ENCODE data around the gene GDPD5.

The GDPD5 gene

DNA sequence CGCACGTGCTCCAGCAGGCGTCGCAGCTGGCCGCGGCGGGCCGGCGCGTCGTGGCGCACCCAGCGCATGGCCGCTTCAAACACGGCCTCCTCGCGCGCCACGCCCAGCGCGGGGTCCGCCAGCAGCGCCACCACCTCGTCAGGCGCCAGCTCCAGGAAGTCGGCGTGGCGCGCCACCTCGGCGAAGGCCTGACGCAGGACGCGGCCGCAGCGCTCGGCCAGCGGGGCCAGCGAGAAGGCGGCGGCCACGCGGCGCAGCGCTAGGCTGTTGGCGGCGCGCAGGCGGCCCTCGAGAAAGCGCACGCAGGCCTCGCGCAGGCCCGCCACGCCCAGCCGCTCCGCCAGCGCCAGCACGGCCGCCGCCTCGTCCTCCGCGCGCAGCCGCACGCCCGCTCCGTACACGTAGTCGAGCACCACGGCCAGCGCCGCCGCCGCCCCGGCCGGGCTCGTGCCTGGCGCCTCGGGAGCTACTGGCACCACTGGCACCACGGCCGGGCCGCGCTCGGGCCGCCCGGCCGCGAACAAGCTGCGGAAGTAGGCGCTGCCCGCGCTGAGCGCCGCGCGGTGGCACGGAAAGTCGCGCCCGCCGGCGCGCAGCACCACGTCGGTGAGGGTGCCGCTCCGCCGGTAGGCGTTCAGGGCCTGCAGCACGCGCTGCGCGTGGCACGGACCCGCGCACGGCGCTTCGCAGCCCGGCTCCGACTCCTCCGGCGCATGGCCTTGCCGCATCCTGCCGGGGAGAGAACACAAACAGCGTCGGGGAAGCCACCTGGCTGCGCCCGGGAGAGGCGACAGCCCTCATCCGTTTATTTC is 95.6 kb downstream of the GDPD5 start:
- TF ChIP-seq, protein P1, sequence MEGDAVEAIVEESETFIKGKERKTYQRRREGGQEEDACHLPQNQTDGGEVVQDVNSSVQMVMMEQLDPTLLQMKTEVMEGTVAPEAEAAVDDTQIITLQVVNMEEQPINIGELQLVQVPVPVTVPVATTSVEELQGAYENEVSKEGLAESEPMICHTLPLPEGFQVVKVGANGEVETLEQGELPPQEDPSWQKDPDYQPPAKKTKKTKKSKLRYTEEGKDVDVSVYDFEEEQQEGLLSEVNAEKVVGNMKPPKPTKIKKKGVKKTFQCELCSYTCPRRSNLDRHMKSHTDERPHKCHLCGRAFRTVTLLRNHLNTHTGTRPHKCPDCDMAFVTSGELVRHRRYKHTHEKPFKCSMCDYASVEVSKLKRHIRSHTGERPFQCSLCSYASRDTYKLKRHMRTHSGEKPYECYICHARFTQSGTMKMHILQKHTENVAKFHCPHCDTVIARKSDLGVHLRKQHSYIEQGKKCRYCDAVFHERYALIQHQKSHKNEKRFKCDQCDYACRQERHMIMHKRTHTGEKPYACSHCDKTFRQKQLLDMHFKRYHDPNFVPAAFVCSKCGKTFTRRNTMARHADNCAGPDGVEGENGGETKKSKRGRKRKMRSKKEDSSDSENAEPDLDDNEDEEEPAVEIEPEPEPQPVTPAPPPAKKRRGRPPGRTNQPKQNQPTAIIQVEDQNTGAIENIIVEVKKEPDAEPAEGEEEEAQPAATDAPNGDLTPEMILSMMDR (IDR thresholded peaks at IDR 0.05; ENCODE audit: low read depth, low read length): no peak
- peak overlapping the region; percentile 20; the same call in 1 of the 2 replicates for H3K4me3 ChIP-seq (ENCODE audit: low read depth, low read length)

DNA sequence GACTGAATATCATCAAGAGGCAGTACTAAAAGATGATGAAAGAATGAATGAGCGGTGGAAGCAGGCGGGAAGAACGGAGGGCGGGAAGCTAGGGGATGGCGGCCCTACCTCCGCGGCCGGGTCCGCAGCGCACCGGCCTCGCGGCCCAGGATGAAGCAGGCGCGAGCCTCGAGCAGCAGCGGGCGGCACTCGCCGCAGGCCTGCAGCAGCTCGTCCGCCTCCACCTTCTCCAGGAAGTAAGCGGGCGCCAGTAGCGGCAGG is 96.2 kb downstream of the GDPD5 start:
- H3K4me3 ChIP-seq (ENCODE audit: low read depth, low read length): no peak overlapping the region
- TF ChIP-seq, protein P1 (IDR thresholded peaks at IDR 0.05; ENCODE audit: low read depth, low read length): no peak

DNA sequence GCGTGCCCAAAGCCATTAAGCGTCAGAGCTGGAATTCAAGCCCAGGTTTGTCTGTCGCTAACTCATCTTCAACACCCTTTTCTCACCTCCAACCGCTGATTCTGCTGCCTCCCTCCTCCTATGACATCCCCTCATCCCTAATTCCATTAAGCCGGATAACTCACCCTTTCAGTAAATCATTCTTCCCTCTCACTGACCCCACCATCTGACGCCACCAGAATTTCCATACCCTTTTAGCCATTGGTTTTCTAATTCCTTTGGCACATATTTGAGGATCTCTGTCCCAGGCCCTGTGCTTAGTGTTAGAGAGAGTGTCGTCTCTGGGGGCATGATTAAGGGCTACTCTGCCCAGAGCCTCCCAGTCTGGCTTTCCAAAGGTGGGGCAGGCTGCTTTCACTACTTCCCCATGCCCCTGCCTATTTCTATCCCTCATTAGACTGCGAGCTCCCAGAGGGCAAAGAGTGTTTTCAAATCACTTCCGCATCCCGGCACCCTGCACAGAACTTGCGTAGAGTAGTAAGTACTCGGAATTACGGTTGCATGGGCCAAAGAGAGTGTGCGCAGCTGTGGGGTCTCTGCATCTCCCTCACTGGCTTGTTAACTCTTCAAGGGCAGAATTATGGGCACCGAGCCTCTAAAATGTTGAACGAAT is 96.6 kb downstream of the GDPD5 start:
- TF ChIP-seq, protein P1 (IDR thresholded peaks at IDR 0.05; ENCODE audit: low read depth, low read length): no peak
- no peak overlapping the region for H3K4me3 ChIP-seq (ENCODE audit: low read depth, low read length)

DNA sequence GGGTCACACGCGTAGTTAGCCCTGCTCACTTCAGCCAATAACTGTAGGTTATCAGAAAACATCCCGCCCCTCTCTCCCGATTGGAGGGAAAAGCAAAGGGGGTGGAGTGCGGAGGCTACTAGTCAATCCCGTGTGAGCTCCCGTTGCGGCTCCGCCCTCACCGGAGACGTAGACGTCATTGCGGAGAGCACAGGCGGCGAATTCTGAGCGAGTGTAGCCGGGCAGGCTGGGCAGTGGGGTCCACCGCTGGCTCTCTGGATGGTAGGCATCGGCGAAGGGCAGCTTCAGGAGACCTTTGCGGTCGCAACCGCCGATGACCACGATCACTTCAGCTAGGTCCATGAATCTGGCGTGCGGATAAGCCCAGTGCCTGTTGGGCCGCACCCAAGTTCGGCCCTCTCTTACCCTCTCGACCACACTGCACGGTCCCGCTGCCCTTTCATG is 97.4 kb downstream of the GDPD5 start:
- no peak overlapping the region for H3K4me3 ChIP-seq (ENCODE audit: low read depth, low read length)
- TF ChIP-seq, protein P1 (IDR thresholded peaks at IDR 0.05; ENCODE audit: low read depth, low read length): no peak

DNA sequence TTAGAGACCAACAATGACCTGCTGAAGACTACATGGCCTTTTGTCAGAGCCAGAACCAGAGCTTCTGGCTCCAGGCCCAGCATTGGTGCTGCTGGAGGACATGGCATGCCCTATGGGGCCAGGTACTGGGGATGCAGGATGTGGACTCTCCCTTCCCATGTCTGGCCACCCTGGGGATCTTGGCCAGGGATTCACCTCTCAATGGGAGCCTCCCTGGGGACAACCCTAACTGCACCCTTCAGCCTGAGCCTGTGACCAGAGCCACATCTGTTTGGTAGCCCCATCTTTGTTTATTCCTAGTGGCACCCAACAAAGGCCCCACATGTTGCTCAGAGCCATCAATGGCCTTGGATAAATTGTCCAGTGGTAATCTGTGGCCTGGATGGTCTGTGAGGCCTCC is 98.6 kb downstream of the GDPD5 start:
- TF ChIP-seq, protein P1 (IDR thresholded peaks at IDR 0.05; ENCODE audit: low read depth, low read length): no peak
- no peak overlapping the region for H3K4me3 ChIP-seq (ENCODE audit: low read depth, low read length)

DNA sequence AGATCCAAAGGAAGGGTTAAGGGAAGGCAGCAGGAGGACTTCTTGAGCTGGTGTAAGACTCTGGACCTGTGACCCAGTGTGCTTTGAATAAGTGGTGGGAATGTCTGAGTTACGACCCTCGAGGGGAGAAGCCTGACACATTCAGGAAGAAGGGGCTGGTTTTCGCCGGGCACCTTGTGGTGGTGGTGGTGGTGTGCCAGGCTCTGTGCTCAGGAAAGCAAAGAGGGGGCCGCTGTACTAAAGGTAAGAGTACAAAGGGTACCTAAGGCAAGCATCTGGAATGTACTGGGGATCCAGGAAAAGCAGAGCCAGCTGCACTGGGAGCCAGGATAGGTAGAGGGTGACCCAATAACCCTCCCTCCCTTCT is 99.0 kb downstream of the GDPD5 start:
- no peak overlapping the region for H3K4me3 ChIP-seq (ENCODE audit: low read depth, low read length)
- TF ChIP-seq, protein P1 (IDR thresholded peaks at IDR 0.05; ENCODE audit: low read depth, low read length): no peak

DNA sequence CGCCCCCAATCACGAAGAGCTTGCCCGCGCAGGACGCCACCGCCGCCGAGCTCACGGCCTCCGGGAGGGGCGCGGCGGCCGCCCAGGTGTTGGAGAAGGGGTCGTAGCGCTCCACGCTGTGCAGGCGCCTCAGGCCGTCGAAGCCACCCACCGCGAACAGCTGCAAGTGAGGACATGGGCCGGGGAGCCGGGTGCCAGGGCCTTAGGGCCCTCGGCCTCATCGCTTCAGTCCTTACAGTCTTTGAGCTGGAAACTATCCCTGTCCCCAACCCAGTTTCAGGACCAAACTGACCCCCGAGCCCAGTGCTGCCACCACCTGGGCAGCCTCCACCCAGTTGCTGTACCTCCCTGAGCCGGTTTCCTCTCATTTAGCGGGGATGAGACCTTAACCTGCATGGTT is 100.3 kb downstream of the GDPD5 start:
- no peak overlapping the region for H3K4me3 ChIP-seq (ENCODE audit: low read depth, low read length)
- TF ChIP-seq, protein P1 (IDR thresholded peaks at IDR 0.05; ENCODE audit: low read depth, low read length): 0 out of 2 replicates have a peak, but pooled peaks have one; percentile 11
